ENCODE results near the gene HCFC2. TPM values are rescaled to one million over a fixed set of nuclear protein-coding genes. Genes with fewer than 3 reads are reported as not detected.
A peak's percentile ranks its signal among the peaks of the same experiment; 100 is the strongest.

HCFC2 gene
- polyA plus RNA-seq, 1 of the 3 experiments (the other 2 are of a cell fraction): 5.2 TPM

DNA sequence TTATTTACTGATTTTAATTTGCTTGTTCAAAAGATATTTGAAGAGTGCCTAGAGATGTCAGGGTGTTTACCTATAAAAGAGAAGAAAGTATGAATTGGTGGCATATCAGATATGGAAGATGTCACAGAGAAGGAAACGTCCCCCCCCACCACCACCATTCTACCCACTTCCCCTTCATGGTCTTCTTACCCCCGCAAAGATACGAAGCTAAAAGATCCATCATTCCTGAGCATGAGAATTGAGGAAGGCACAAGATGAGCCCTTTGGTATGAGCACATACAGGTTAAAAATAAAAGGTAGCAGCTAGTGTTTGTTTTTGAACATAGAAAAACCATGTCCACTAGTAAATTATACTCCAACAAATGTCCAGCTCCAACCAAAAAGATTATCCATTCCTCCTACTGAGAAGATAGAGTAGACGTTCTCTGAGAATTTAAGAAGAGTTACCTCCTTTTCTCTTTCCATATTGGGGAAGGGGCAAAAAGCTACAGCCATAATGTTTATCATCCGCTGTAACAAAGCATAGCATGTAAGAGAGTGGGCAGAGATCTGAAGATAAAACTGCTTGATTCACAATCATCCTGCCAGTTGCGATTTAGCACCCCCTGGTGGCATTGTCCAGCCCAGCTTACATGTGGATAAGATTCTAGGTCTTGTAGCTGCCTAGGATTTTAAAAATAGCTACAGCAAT lies 44.6 kb downstream of the HCFC2 start:
- peak overlapping the region in 1 of 2 experiments; percentile 44; a peak in 2 of 4 replicates for H3K27ac ChIP-seq (ENCODE audit: low read depth in 2 of 2, low read length in 1 of 2)
- ChIA-PET CTCF (interaction anchor here (0.6 to 3.7 kb wide), 61 partner anchors 8 to 1103 kb away, joined by 3 to 28 read pairs (median 4); partner anchors contain the start of genes GLT8D2, HCFC2, HSP90B1 and NFYB), POLR2A (interaction anchor here (0.5 to 3.3 kb wide), 4 partner anchors 143 to 179 kb away, joined by 3 to 21 read pairs (median 4); partner anchors contain the start of gene TDG)
- no peaks in the 10 kb centered on the region for H3K9me3 ChIP-seq
- H3K9ac ChIP-seq: no peak overlapping the region
- TF ChIP-seq, protein P1, sequence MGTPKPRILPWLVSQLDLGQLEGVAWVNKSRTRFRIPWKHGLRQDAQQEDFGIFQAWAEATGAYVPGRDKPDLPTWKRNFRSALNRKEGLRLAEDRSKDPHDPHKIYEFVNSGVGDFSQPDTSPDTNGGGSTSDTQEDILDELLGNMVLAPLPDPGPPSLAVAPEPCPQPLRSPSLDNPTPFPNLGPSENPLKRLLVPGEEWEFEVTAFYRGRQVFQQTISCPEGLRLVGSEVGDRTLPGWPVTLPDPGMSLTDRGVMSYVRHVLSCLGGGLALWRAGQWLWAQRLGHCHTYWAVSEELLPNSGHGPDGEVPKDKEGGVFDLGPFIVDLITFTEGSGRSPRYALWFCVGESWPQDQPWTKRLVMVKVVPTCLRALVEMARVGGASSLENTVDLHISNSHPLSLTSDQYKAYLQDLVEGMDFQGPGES (IDR thresholded peaks at IDR 0.05; ENCODE audit: low read depth, low read length): no peak
- TF ChIP-seq MXI1 (IDR thresholded peaks at IDR 0.05; ENCODE audit: low read depth, low read length) (peak; percentile 56; the same call in 1 of the 2 replicates), RCOR1 (IDR thresholded peaks at IDR 0.05; ENCODE audit: low read length) (peak; percentile 23; the same call in 1 of the 2 replicates), TEAD4 (IDR thresholded peaks at IDR 0.05; ENCODE audit: borderline replicate concordance, insufficient read depth) (no peak), FOXM1 (IDR thresholded peaks at IDR 0.05; ENCODE audit: low read depth) (no peak), SIN3A (IDR thresholded peaks at IDR 0.05; ENCODE audit: borderline replicate concordance, low read depth, low read length) (no peak), TAF1 (IDR thresholded peaks at IDR 0.05; ENCODE audit: borderline replicate concordance, low read depth, low read length) (peak; percentile 38; the same call in 1 of the 2 replicates), CHD2 (IDR thresholded peaks at IDR 0.05; ENCODE audit: low read length, partially characterized antibody) (peak; percentile 57), RXRA (IDR thresholded peaks at IDR 0.05; ENCODE audit: borderline replicate concordance, low read depth) (no peak), EP300 (IDR thresholded peaks at IDR 0.05; ENCODE audit: borderline replicate concordance in 1 of 2, low read depth in 1 of 2, low read length in 1 of 2) (no peak), GATA2 (CRISPR knock-in tag; IDR thresholded peaks at IDR 0.05) (peak; percentile 98), NRF1 (IDR thresholded peaks at IDR 0.05; ENCODE audit: low read depth, low read length) (peak; percentile 14; the same call in 1 of the 2 replicates), GABPA (IDR thresholded peaks at IDR 0.05; ENCODE audit: low read depth) (no peak), FOXJ3 (CRISPR knock-in tag; IDR thresholded peaks at IDR 0.05) (0 out of 2 replicates have a peak, but pooled peaks have one; percentile 20), RAD21 (IDR thresholded peaks at IDR 0.05; ENCODE audit: low read length) (peak; percentile 93), SMC3 (IDR thresholded peaks at IDR 0.05; ENCODE audit: low read depth, low read length) (peak; percentile 97), RFX5 (IDR thresholded peaks at IDR 0.05; ENCODE audit: low read length) (0 out of 2 replicates have a peak, but pooled peaks have one; percentile 13)
- TF ChIP-seq, protein P2, sequence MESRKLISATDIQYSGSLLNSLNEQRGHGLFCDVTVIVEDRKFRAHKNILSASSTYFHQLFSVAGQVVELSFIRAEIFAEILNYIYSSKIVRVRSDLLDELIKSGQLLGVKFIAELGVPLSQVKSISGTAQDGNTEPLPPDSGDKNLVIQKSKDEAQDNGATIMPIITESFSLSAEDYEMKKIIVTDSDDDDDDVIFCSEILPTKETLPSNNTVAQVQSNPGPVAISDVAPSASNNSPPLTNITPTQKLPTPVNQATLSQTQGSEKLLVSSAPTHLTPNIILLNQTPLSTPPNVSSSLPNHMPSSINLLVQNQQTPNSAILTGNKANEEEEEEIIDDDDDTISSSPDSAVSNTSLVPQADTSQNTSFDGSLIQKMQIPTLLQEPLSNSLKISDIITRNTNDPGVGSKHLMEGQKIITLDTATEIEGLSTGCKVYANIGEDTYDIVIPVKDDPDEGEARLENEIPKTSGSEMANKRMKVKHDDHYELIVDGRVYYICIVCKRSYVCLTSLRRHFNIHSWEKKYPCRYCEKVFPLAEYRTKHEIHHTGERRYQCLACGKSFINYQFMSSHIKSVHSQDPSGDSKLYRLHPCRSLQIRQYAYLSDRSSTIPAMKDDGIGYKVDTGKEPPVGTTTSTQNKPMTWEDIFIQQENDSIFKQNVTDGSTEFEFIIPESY (IDR thresholded peaks at IDR 0.05; ENCODE audit: borderline replicate concordance, low read depth): no peak
- TF ChIP-seq, protein P3, sequence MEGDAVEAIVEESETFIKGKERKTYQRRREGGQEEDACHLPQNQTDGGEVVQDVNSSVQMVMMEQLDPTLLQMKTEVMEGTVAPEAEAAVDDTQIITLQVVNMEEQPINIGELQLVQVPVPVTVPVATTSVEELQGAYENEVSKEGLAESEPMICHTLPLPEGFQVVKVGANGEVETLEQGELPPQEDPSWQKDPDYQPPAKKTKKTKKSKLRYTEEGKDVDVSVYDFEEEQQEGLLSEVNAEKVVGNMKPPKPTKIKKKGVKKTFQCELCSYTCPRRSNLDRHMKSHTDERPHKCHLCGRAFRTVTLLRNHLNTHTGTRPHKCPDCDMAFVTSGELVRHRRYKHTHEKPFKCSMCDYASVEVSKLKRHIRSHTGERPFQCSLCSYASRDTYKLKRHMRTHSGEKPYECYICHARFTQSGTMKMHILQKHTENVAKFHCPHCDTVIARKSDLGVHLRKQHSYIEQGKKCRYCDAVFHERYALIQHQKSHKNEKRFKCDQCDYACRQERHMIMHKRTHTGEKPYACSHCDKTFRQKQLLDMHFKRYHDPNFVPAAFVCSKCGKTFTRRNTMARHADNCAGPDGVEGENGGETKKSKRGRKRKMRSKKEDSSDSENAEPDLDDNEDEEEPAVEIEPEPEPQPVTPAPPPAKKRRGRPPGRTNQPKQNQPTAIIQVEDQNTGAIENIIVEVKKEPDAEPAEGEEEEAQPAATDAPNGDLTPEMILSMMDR (IDR thresholded peaks at IDR 0.05): peak; percentile 96
- TF ChIP-seq, protein P4, sequence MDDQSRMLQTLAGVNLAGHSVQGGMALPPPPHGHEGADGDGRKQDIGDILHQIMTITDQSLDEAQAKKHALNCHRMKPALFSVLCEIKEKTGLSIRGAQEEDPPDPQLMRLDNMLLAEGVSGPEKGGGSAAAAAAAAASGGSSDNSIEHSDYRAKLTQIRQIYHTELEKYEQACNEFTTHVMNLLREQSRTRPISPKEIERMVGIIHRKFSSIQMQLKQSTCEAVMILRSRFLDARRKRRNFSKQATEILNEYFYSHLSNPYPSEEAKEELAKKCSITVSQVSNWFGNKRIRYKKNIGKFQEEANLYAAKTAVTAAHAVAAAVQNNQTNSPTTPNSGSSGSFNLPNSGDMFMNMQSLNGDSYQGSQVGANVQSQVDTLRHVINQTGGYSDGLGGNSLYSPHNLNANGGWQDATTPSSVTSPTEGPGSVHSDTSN (IDR thresholded peaks at IDR 0.05): no peak
- H3K4me1 ChIP-seq (ENCODE audit: control insufficient read depth in 1 of 2, insufficient read depth in 2 of 2, low read depth in 1 of 2, low read length in 1 of 2): no peaks in the 10 kb centered on the region; a peak in 2 of 4 replicates
- no peaks in the 10 kb centered on the region for H3K27me3 ChIP-seq (ENCODE audit: insufficient read depth)
- no peaks in the 10 kb centered on the region; the same call in 1 of the 2 replicates for H3K79me2 ChIP-seq (ENCODE audit: insufficient read depth)
- H3K4me2 ChIP-seq: no peak overlapping the region
- no peak overlapping the region for H2AFZ ChIP-seq (ENCODE audit: low read depth)
- no peaks in the 10 kb centered on the region for H4K20me1 ChIP-seq (ENCODE audit: insufficient read depth)
- 46% methylated on average over 6 of the region's 6 CpGs for WGBS (ENCODE audit: low lambda C conversion rate)
- H3F3A ChIP-seq (replicated peaks; ENCODE audit: insufficient read depth): peaks cover 4% of the 10 kb centered on the region
- H3K9me2 ChIP-seq: 0 out of 2 replicates have a peak, but pooled peaks cover 2% of the 10 kb centered on the region
- no peak overlapping the region; a peak in 1 of 4 replicates for H3K4me3 ChIP-seq (ENCODE audit: low read depth in 2 of 2, low read length in 1 of 2)
- peaks cover 5 to 10% of the 10 kb centered on the region in 2 experiments for H3K36me3 ChIP-seq (replicated peaks in 1 of 2; ENCODE audit: control insufficient read depth in 1 of 2, insufficient read depth in 2 of 2, low read length in 1 of 2)
- DNase-seq: peak; percentile 73
